ENCODE results near the gene BIRC7.

Gene BIRC7

GRCh38 chr20:63285636-63286615 lies 50.2 kb downstream of the BIRC7 start:
- no peak for DNase-seq (ENCODE audit: low read depth)
- TF ChIP-seq CTCF (IDR thresholded peaks at IDR 0.05; ENCODE audit: control insufficient read depth, insufficient read depth, low read depth, low read length, missing control alignments), result no peak
- no peak overlapping the region for H3K4me3 ChIP-seq (ENCODE audit: control insufficient read depth, low read depth, low read length)

- no peak for DNase-seq (ENCODE audit: low read depth)
- H3K4me3 ChIP-seq (ENCODE audit: control insufficient read depth, low read depth, low read length), result no peak overlapping the region
- no peak for TF ChIP-seq CTCF (IDR thresholded peaks at IDR 0.05; ENCODE audit: control insufficient read depth, insufficient read depth, low read depth, low read length, missing control alignments)
These were observed 51.3 kb downstream of the BIRC7 start for GRCh38 chr20:63286781-63287696.

GRCh38 chr20:63287697-63288580 lies 52.2 kb downstream of the BIRC7 start:
- no peak for DNase-seq (ENCODE audit: low read depth)
- TF ChIP-seq CTCF (IDR thresholded peaks at IDR 0.05; ENCODE audit: control insufficient read depth, insufficient read depth, low read depth, low read length, missing control alignments), result no peak
- H3K4me3 ChIP-seq (ENCODE audit: control insufficient read depth, low read depth, low read length), result no peak overlapping the region

GRCh38 chr20:63288581-63289251 lies 53.0 kb downstream of the BIRC7 start:
- TF ChIP-seq CTCF (IDR thresholded peaks at IDR 0.05; ENCODE audit: control insufficient read depth, insufficient read depth, low read depth, low read length, missing control alignments), result no peak
- no peak for DNase-seq (ENCODE audit: low read depth)
- no peak overlapping the region for H3K4me3 ChIP-seq (ENCODE audit: control insufficient read depth, low read depth, low read length)

GRCh38 chr20:63289311-63290135 lies 53.8 kb downstream of the BIRC7 start:
- no peak overlapping the region for H3K4me3 ChIP-seq (ENCODE audit: control insufficient read depth, low read depth, low read length)
- DNase-seq (ENCODE audit: low read depth), result no peak
- TF ChIP-seq CTCF (IDR thresholded peaks at IDR 0.05; ENCODE audit: control insufficient read depth, insufficient read depth, low read depth, low read length, missing control alignments), result no peak
